Effector CD4-positive, alpha-beta T cell (primary cell): Measurements from ENCODE around the gene KCND2.

Experiments
- DNase-seq: peaks from one replicate; pipeline ENCODE4 v3.0.0-alpha.2; 2020

Gene KCND2

DNA sequence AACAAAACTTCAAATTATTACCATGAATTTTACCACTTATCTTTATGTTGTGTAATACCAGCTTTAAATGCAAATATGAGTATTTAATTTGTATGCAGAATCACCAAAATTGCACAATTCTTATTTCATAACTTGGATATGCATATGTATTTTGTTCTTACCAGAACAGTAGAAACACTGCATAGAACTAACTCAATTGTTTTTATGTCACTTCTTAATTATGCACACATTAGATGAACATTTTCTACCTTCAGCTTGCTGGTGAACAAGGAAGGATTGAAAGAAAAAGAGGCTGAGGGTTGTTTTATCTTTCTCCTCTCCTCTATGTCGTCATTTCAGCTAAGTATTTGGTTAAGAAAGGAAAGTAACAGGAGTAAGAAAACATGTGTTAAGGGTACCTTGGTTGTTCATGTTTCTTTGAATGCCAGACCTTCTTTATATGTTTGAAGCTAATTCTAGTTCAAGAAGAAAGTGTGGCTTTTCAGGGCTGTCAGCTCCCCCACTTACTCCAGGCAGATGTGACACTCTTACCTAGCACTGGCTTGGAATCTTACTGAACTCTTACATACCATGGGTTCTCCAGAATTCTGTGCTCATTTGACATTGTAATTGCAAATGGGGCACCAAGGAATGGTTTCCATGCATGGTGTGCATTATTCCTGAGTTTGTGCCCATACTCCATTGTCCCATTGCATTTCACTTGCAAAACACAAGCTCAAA is 436.4 kb downstream of the KCND2 start:
- DNase-seq: no peak

DNA sequence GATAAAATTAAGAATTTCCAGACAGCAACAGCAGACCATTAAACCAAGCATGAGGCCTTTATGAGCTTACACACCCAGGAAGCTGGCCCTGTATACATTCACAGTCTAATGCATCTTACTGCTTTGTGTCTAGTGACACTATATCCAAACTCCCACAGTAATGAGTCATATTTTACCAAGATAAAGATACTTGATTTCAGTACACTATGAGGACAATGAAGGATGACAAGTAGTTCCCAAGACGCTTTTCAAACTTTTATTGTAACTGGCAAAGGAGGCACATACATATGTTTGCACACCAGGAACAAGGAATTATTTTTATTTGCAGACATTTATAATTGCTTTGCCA is 437.0 kb downstream of the KCND2 start:
- DNase-seq: no peak

DNA sequence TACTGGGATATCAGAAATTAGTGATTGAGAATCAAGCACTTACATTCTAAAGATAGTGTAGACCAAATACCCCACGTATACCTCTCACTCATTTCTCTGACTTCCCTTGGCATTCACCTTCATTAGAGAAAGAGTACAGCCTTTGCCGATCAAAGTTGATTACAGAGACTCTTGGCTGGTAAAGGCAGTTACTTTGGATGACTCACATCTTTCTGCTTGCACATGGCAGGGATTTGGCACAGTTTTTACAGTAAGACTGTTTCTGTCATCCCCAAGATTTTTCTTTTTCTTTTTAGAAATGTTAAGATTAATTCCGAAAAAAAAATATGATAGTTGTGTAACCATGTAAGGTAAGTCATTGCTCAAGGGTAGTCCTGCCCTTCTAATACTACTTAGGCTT is 442.0 kb downstream of the KCND2 start:
- no peak for DNase-seq

DNA sequence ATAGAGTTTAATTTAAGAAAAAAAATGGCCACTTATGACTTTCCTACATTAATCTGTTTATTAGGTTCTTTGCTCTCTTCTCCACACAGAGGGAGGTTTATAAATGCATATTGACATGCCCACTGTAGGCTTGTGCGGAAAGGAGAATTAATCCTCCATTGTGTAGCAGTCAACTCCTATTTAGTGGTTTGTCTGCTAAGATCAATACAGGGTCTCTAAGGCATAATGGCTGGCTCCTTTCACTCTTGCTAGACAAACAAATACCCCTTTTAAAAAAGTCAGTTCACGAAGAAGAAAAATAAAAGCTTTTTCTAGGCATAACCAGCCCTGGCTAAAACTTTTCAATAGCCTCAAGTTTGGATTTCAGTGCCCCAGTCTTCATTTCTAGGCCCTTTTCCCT is 443.3 kb downstream of the KCND2 start:
- DNase-seq: no peak

DNA sequence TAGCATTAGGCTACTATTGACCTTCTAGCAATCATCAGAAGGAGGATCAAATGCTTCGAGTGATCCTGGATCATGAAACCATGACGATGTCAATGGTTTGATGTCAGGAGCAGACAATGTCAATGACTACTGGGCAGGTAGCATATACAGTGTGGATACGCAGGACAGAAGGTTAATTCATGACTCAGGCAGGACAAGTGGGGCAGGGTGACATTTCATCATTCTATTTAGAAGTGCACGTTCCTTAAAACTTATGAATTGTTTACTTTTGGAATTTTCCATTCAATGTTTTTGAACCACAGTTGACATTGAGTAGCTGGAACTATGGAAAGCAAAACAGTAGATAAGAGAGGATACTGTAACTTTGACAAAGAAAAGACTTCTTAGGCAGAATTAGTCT is 444.2 kb downstream of the KCND2 start:
- DNase-seq: no peak

DNA sequence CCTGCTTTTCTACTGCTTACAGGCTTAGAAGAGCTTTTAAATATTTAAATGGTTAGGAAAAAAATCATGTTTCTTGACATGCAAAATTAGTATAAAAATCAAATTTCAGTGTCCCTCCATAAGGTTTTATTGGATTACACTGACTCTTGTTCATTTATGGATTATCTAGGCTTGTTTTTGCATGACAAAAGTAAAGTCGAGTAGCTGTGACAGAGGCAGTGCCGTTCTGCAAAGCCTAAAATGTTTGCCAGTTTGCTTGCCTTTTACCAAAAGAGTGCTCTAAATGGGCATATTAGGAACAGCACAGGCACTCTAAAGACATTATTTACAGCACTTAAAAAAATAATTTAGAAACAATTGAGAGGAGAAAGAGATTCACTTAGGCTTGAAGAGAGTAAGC is 445.4 kb downstream of the KCND2 start:
- no peak for DNase-seq

DNA sequence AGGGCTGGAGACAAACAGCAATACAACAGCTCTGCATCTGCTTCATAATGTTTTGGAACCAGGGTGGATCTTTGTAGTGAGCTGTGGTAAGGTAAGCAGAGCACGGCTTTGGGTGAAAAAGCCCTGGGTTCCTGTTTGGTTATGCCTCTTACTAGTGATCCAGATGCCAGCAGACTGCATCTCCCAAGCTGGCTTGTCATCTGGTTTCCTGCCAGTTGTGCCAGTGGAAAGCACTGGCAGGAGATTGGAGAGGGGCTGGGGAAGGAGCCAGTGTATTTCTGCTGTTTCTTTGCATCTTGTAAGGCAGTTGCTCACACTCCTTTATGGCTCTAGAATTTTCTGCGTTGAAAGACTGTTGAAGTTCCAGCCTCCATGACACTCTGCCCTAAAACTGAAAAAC is 447.3 kb downstream of the KCND2 start:
- DNase-seq: no peak

DNA sequence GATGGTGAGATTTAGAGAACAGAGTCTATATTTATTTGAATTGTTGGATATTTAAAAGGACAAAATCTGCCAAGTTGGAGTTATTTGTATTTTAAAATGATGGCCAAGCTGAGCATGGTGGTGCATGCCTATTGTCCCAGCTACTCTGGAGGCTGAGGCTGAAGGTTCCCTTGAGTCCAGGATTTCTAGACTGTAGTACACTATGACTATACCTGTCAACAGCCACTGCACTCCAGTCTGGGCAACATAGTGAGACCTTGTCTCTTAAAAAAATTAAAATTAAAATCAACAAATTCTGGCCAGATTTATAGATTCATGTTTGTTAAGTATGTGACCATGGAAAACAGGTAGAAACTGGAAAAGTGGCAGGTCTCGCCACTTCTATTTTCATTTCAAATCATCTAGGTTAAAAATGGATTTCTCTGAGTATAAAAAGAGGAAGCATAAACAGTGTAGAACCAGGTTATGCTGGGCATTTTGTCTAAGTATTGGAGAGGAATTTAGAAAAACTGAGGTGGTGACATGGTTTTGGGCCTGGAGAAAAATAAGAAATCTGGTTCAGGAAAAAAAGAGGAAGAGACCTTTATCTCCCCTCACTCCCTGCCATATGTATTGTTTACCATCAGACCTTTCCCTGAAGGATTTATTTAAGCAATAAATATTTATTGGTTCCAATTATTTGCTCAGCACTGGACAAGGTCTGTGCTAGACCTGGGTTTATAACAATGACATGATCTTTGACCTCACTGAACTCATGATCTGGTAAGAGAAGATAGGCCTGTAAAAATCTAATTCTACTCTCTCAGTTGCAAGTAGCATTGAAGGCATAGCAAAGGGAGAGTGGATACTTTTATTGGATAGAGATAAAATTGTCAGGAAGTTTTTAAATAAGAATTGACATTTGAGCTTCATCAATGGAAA is 450.8 kb downstream of the KCND2 start:
- no peak for DNase-seq

DNA sequence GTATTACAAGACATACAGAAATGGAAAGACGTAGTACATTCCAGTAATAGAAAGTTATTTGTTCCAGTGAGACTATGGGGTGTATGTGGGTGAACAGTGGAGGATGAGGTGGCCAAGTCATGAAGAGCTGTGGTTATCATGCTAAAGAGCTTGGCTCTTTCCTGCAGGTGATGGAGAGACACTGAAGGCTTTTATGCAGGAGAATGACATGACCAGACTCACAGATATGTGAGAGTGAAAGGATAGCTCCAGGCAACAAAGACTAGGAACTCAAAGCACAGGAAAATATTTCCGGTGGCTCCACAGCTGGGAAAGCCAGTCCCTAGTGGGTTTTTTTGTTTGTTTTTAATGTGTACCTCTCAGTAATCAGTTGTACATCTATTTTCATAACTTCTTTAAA is 451.5 kb downstream of the KCND2 start:
- DNase-seq: no peak

DNA sequence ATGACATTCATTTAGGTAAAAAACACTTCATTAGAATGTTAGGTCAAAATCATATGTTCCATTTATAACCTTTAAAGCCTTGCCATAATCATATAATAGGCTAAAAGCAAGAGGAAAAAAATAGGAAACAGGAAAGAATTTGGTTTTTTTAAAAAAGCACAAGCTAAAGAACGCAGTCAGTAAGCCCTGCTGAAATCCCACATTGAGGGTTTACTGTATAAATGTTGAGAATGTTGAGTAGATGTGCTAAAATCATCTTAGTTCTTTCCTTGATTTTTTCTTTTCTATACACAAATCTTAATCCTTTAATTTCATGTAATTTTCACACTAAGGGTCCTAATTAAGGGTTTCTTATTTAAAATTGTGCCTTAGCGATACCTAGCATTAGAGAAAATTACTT is 452.0 kb downstream of the KCND2 start:
- no peak for DNase-seq

DNA sequence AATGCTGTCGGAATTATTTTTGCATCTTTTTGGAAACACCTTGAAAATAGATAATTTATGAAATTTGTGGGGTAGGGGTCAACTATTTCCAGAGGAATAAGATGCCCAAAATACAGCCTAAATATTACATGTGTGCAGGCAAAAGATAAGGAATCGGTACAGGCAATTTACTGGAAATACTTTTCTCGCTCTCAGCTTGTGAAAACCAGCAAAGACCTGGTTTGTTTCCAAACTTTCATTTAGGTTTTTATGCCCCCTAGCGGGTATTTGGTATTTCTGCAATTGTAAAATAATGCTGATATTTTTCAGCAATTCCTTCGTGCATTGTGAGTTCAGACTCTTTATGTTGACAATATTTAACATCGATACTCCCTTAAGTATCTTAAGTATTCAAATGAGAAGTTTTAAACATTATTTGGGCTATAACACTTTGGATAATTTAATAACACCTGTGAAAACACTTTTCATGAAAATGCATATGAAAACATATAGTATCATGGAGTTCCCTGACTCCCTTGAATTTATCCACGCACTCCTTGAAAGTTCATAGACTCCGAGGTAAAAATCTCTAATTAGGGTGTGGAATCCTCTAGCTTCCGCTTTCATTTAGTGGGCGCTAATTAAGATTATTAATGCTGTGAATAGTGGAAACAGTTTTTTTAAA is 452.5 kb downstream of the KCND2 start:
- no peak for DNase-seq

DNA sequence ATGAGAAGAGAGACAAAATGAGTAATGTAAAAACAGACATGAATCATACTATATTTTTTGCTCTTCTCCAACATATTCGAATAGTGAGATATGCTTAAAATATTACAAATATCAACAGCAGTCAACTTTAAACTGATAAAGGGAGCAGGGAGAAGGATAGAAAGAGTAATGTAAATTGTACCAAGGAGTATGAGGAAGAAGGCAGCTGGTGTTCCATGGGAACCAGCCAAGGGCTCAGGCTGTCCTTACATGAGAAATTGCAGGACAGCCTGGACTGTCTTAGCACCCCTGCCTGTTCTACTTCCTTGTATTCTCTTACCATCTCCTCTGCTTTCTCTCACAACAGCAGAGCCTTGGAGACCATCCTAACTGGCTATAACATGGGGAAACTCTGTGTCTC is 456.3 kb downstream of the KCND2 start:
- no peak for DNase-seq

DNA sequence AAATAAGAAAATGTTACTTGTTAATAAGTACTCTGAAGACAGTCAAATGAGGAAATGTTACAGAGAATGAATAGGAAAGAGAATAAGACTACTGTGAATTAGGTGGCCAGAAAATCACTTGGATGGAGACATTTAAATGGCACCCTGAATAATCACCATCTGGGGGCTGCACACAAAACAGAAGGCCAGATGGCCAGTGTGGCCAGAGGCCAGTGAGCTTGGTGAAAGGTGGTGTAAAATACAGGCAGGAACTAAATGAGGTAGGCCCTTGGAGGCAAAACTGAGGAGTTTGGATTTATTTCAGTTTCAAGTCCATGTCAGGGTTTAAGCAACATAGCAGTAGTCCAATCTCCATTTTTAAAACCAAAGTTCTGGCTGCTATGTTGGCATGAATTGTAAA is 458.3 kb downstream of the KCND2 start:
- DNase-seq: no peak

DNA sequence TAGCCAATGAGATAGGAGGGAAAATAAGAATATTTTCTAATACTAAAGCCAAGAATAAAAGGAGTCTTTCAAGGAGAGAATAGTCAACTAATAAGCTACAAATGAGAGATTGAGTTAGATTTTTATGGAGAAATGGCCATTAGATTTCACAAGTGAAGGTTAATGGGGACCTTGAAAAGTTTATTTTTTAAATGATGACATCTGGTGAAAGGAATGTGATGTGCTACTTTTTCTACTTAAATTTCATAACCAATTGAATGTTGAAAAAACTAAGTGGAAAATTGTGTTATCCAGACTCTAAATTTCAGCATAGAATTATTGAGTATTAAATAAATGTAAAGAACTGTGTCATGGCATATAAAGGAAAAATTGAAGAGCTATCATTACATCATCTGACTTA is 459.3 kb downstream of the KCND2 start:
- DNase-seq: no peak

DNA sequence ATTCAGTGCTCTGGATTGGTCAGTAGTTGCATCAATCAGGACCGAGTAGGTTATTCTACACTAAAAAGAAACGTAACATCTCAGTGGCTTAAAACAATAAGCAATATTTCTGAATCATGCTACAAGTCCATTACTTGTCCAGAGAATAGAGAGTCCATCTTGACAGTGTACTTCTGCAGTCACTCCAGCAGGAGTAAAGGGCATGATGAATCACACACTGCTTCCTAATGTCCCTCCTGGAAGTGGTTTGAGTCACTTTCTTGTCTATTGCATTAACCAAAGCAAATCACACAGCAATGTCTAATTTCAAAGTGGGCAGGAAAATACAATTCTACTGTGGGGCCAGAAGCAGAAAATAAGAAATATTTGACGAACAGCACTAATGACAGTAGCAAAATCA is 460.2 kb downstream of the KCND2 start:
- DNase-seq: no peak

DNA sequence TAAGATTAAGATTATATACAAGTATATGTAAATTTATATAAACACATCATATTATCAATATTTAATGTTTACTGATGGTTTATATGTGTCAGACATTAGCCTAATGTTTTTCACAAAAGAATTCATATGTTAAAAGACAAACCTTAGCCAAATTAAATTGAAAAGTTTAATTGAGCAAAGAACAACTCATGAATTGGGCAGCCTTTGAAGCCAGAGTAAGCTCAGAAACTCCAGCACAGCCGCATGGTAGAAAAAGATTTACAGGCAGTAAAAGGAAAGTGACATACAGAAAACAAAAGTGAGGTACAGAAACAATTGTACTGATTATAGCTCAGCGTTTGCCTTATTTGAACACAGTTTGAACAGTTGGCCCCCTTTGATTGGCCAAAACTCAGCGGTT is 460.9 kb downstream of the KCND2 start:
- no peak for DNase-seq

DNA sequence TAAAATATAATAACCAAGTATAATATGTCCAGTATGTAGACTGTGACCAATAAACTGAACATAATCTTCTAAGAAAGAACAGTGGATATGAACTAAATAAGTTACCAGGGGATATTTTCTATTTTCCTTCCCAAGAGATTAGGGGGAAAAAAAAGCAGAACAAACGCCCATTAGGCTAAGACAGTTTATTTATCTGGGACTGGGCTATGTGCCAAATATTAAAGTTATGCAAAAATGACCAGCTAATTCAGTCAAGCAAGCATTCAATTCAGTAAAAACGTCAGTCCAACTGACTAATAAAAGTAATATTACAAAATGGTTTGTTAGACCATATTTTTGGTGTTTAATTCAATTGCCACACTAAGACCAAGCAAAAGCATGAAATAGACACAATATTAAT is 462.8 kb downstream of the KCND2 start:
- DNase-seq: no peak

DNA sequence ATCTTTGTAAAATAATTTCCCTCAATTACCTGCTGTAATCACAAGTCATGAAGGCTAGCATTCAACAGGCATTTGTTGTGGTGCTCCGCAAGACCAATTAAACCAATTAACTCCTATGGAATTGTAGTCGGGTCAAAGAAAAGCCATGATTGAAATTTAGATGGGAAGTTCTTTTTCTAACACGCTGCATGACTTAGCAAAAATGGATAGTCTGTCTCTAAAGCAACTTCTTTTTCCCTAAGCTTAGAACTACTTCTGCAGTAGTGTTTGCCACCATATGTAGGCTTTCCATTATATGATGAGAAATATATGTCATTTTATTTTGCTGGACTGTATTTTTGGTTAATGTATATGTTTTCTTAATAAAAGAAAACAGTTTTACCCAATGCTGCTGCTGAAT is 465.8 kb downstream of the KCND2 start:
- DNase-seq: no peak

DNA sequence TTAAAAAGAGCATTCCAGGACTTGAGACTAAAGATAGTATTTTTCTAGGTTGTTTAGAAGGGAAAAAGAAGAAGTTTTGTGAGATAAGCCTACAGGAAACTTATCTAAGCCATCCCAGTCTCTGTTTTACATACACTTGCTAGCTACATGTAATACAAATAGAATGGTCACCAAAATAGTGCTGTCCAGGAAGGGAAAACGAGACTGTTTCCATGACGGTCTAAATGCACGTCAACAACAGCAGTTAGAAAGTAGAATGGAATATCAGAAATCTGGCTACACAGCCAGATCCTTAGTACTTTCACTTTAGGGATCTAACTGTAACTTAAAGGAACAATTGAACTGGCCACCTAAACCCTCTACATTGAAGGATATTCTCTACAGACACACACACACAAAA is 467.4 kb downstream of the KCND2 start:
- no peak for DNase-seq

DNA sequence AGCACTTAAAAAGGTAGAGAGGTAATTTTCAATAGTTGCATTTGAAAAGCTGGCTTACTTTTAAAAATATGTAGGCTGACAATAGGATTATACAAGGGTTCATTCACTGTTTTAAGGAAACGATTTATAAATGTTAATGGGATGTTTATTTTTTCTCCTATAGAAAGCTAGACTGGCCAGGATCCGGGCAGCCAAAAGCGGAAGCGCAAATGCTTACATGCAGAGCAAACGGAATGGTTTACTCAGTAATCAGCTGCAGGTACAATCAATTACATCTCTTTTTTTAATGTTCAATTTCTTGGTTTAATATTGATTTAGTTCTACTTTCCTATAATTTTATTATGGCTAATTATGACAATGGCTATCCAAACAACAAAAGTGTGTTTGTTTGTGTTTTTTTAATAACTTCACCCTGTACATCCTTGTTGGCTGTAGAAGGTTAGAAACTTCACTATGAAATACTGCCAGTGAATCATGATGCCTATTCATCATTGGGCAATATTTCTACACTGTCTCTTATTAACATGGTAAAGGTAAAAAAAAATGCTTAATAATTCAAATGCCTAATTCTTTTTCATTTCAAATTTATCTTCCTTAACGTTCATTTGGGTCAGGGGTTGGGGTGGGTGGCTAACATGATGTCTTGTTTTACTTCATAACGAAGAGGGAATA is 468.5 kb downstream of the KCND2 start:
- DNase-seq: no peak

DNA sequence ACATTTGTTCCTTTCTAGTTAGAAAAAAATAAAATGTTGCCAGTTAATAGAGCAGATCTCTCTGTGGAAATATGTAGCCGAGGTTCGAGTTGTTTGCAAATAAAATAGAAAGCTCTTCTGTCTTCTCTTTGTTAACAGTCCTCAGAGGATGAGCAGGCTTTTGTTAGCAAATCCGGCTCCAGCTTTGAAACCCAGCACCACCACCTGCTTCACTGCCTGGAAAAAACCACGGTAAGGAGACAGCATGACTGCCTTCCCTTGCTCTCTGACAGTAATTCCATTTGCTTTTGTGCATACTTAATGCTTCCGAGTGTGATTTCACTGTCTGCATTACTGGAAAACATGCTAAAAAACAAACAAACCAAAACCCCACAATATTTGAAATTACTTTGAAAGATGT is 469.4 kb downstream of the KCND2 start:
- no peak for DNase-seq

DNA sequence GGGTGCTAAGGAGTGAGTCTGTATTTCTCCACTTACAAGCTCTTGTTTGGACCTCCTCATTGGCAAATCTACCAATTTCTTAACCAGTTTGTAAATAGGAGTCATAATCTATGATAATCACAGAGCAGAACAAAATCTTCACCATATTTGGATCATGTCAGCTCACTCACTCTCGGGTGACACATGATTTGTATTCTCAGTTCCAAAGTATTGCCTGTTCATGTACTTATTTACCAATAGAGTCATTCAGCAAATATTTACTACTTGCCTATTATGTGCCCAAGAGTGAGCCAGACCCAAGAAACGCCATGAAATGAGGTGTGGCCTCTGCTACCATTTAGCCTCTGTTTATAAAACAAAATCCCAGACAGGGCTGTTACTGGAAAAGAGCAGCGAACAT is 470.2 kb downstream of the KCND2 start:
- no peak for DNase-seq

DNA sequence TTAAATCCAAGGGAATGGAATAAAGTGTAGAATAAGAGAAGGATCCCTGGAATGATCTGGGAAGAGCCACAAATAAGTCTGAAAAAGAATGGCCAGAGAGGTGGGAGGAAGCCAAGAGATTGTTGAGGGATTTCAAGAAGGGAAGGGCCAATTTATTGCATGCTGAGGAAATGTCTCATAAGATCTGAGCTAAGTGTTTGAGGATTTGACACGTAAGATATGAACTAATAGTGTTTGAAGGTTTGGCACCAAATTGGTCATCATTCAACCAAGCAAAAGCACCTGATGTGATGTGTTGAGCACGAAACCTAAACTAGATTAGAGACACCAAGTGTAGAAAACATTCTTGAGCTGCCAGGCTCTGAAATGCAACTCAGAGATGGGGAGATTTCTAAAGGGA is 487.1 kb downstream of the KCND2 start:
- DNase-seq: no peak
